HT1080 (cell line): ENCODE measurements around the gene SLC22A13. TPM values are rescaled to one million over a fixed set of nuclear protein-coding genes. Genes with fewer than 3 reads are reported as not detected.
"Not testable (repeated sequence)": the region's sequence is repeated elsewhere in the genome, so short reads cannot be mapped to it uniquely, and the experiment has no call there.

Experiments used
- DNase-seq: peaks from one replicate; pipeline ENCODE4 v3.0.0-alpha.2; 2015; ENCODE audit warnings: low read depth
- polyA plus RNA-seq, 2 experiments: library from polyadenylated mRNA; depleted of rRNA; stranded (reverse); fragments of >200 nt; gene quantifications; 2 replicates each; pipeline ENCODE4 v1.2.3, GENCODE V29; 2015
- total RNA-seq: library from RNA; depleted of rRNA; stranded (reverse); fragments of >200 nt; shearing (Covaris generic); gene quantifications from 2 replicates; pipeline ENCODE4 v1.2.3, GENCODE V29; 2014; rRNA removed

The SLC22A13 gene
- 0.07 TPM in 1 of 2 replicates, not detected in the other for total RNA-seq
- not detected in 2 replicates for polyA plus RNA-seq (2015; cell fraction: cytosol; rRNA removed)
- polyA plus RNA-seq (2015; cell fraction: nucleus; rRNA removed): 0.41 and 0.70 TPM in 2 replicates

- DNase-seq: no peak
These were observed at the start of gene SLC22A13 for GRCh38 chr3:38265604-38266307. TSS of gene SLC22A13 (plus strand) at chr3:38265812. CDS start at chr3:38265861, 49 bp downstream.

- no peak for DNase-seq
These were observed 45.9 kb upstream of the SLC22A13 start for GRCh38 chr3:38219609-38220197.

- DNase-seq: no peak
These were observed 44.6 kb upstream of the SLC22A13 start for GRCh38 chr3:38221005-38221404.

GRCh38 chr3:38222032-38222634, 43.5 kb upstream of the SLC22A13 start:
- no peak for DNase-seq

GRCh38 chr3:38224357-38224756, 41.3 kb upstream of the SLC22A13 start:
- DNase-seq: no peak

- peak; percentile 49 for DNase-seq
These were observed 39.3 kb upstream of the SLC22A13 start for GRCh38 chr3:38226273-38226672.

- peak; percentile 61 for DNase-seq
These were observed 37.6 kb upstream of the SLC22A13 start for GRCh38 chr3:38227989-38228388.

GRCh38 chr3:38229036-38229435, 36.6 kb upstream of the SLC22A13 start:
- no peak for DNase-seq

GRCh38 chr3:38232701-38233100, 32.9 kb upstream of the SLC22A13 start:
- no peak for DNase-seq

GRCh38 chr3:38235466-38235865, 30.1 kb upstream of the SLC22A13 start:
- DNase-seq: peak; percentile 33

GRCh38 chr3:38238416-38239008, 27.1 kb upstream of the SLC22A13 start:
- no peak for DNase-seq

GRCh38 chr3:38242812-38243211, 22.8 kb upstream of the SLC22A13 start:
- not testable (repeated sequence) for DNase-seq

- no peak for DNase-seq
These were observed 19.7 kb upstream of the SLC22A13 start for GRCh38 chr3:38245930-38246329.

GRCh38 chr3:38247366-38248035, 18.1 kb upstream of the SLC22A13 start:
- peak; percentile 91 for DNase-seq

- DNase-seq: no peak
These were observed 15.4 kb upstream of the SLC22A13 start for GRCh38 chr3:38250198-38250597.

- DNase-seq: no peak
These were observed 14.4 kb upstream of the SLC22A13 start for GRCh38 chr3:38251197-38251596.

GRCh38 chr3:38253704-38254103, 11.9 kb upstream of the SLC22A13 start:
- no peak for DNase-seq

GRCh38 chr3:38254872-38255271, 10.7 kb upstream of the SLC22A13 start:
- no peak for DNase-seq

- DNase-seq: no peak
These were observed 10.0 kb upstream of the SLC22A13 start for GRCh38 chr3:38255627-38256026.

GRCh38 chr3:38257583-38257982, 8.0 kb upstream of the SLC22A13 start:
- DNase-seq: no peak

GRCh38 chr3:38260474-38260873, 5.1 kb upstream of the SLC22A13 start:
- DNase-seq: no peak
